ENCODE measurements around the gene KCND1.

- no peak for TF ChIP-seq POLR2A (IDR thresholded peaks at IDR 0.05)
- no peak for TF ChIP-seq CTCF (IDR thresholded peaks at IDR 0.05)
- no peak for TF ChIP-seq EP300 (IDR thresholded peaks at IDR 0.05)
Observed at GRCh38 chrX:48975541-48975940, 3.9 kb upstream of the KCND1 start.

Measured in tibial nerve (tissue), 4 donors.